K562 (cell line): ENCODE data around the gene NFATC2. TPM values are rescaled to one million over a fixed set of nuclear protein-coding genes. Genes with fewer than 3 reads are reported as not detected.

Experiments used
- ATAC-seq: fragments of 200-7000 bp; cut with Tn5 transposase; 3 replicates; pipeline ENCODE4 v1.9.1; 2020; ENCODE audit warnings: moderate library complexity
- BruUV-seq: library from RNA; stranded (reverse); fragments of 400-500 nt; replicated peaks from 2 replicates; lab custom pipeline; 2021; lab: Mats Ljungman, UMichigan
- CTCF ChIA-PET: fragments of 300-600 bp; formaldehyde crosslinking; extraction: SDS; loops from one replicate; lab custom pipeline; 2021; ENCODE audit warnings: low intra/inter-chr PET ratio; lab: Yijun Ruan, JAX
- POLR2A ChIA-PET: fragments of 300-600, 350-650 bp; sonication (Branson Sonifier 250); formaldehyde crosslinking; extraction: SDS; loops from one replicate; lab custom pipeline; 2021; ENCODE audit warnings: antibody characterized with exemption, inconsistent platforms; lab: Yijun Ruan, JAX
- DNase-seq, 4 experiments: peaks; one replicate each; pipeline versions ENCODE4 v3.0.0 to v3.0.0-alpha.2; 2011 to 2018; ENCODE audit warnings: low spot score in 3 of 4, mixed read lengths in 3 of 4; ENCODE audit errors: extremely low read depth in 1 of 4
- FAIRE-seq: peaks from 2 replicates; lab custom pipeline; 2011; peaks lifted over from hg19 to GRCh38; lab: Jason Lieb, UNC
- H2AFZ ChIP-seq: 2 replicates; pipeline ENCODE4 v1.6.0; 2011; ENCODE audit warnings: low read depth, low read length, control low read depth, inconsistent platforms
- H3K27ac ChIP-seq: fragments of 200-600 bp; 3 replicates; pipeline ENCODE4 v1.8.0; 2011; ENCODE audit warnings: low read depth, mild to moderate bottlenecking, control low read depth, inconsistent platforms, low read length, moderate library complexity, mixed read lengths; ENCODE audit errors: extremely low read depth
- H3K27me3 ChIP-seq, 2 experiments: fragments of 300-600 bp in 1 of 2; 2 replicates in 1 of 2; 3 replicates in 1 of 2; pipeline versions ENCODE4 v1.6.0 to v1.8.0; 2011; ENCODE audit warnings: inconsistent platforms in 2 of 2, low read length in 2 of 2, mild to moderate bottlenecking in 1 of 2, mixed read lengths in 1 of 2, moderate library complexity in 1 of 2; ENCODE audit not compliant: control insufficient read depth in 2 of 2, insufficient read depth in 2 of 2
- H3K36me3 ChIP-seq: fragments of 300-600 bp; 3 replicates; pipeline ENCODE4 v1.8.0; 2011; ENCODE audit warnings: mild to moderate bottlenecking, low read length, inconsistent platforms; ENCODE audit not compliant: control insufficient read depth, insufficient read depth
- H3K4me1 ChIP-seq, 2 experiments: fragments of 200-600 bp in 1 of 2; replicated peaks in 1 of 2; 2 replicates in 1 of 2; 3 replicates in 1 of 2; pipeline versions ENCODE4 v1.5.1 to v1.8.0; 2011; ENCODE audit warnings: inconsistent platforms in 2 of 2, low read length in 2 of 2, mild to moderate bottlenecking in 1 of 2, mixed read lengths in 1 of 2, moderate library complexity in 1 of 2; ENCODE audit not compliant: control insufficient read depth in 2 of 2, insufficient read depth in 2 of 2
- H3K4me2 ChIP-seq: 2 replicates; pipeline ENCODE4 v1.6.1; 2011; ENCODE audit warnings: low read length, control low read depth, inconsistent platforms, mixed read lengths; ENCODE audit not compliant: insufficient read depth
- H3K4me3 ChIP-seq: fragments of 200-600 bp; sonication (generic), shearing (Covaris generic); 2 replicates; pipeline ENCODE4 v1.5.1; 2016; ENCODE audit warnings: control low read depth, inconsistent platforms
- H3K79me2 ChIP-seq: fragments of 200-600 bp; 3 replicates; pipeline ENCODE4 v1.8.0; 2011; ENCODE audit warnings: low read length, inconsistent platforms; ENCODE audit not compliant: control insufficient read depth, insufficient read depth
- H3K9ac ChIP-seq, 2 experiments: 2 replicates each; pipeline versions ENCODE4 v1.6.0 to v1.6.1; 2011; ENCODE audit warnings: low read depth in 2 of 2, low read length in 2 of 2, control low read depth in 1 of 2, inconsistent platforms in 1 of 2, mild to moderate bottlenecking in 1 of 2, mixed read lengths in 1 of 2; ENCODE audit not compliant: insufficient read depth in 1 of 2
- H3K9me1 ChIP-seq: one replicate; pipeline ENCODE4 v1.6.0; 2011; ENCODE audit warnings: inconsistent platforms, mild to moderate bottlenecking, low read length, moderate library complexity; ENCODE audit not compliant: control insufficient read depth, insufficient read depth
- H3K9me3 ChIP-seq: replicated peaks from 2 replicates; pipeline ENCODE4 v1.5.1; 2011; ENCODE audit warnings: low read depth, low read length, inconsistent platforms; ENCODE audit not compliant: control insufficient read depth, insufficient read depth
- H4K20me1 ChIP-seq: replicated peaks from 2 replicates; pipeline ENCODE4 v1.6.1; 2011; ENCODE audit warnings: low read length, inconsistent platforms, mixed read lengths; ENCODE audit not compliant: control insufficient read depth, insufficient read depth
- ADNP ChIP-seq: fragments of 200-800 bp; sonication (Bioruptor generic); IDR thresholded peaks from 2 replicates; pipeline ENCODE4 v1.6.1; 2016; ENCODE audit warnings: missing genetic modification characterization, missing compliant biosample characterization
- CHD4 ChIP-seq: fragments of 200-600 bp; sonication (generic); IDR thresholded peaks from 3 replicates; pipeline ENCODE4 v1.6.1; 2012; ENCODE audit warnings: low read depth, mild to moderate bottlenecking, mixed read lengths, low read length, inconsistent platforms; ENCODE audit not compliant: insufficient read depth, insufficient replicate concordance, poor library complexity, severe bottlenecking
- CTBP1 ChIP-seq: fragments of 450-650 bp; IDR thresholded peaks from 2 replicates; pipeline ENCODE4 v1.6.1; 2016; ENCODE audit warnings: borderline replicate concordance
- FOXA3 ChIP-seq, 2 experiments: fragments of 450-650 bp in 1 of 2; sonication (generic) in 1 of 2; formaldehyde crosslinking; IDR thresholded peaks in 1 of 2; conservative IDR thresholded peaks in 1 of 2; 2 replicates each; pipeline versions ENCODE4 v1.4.0 to v1.8.0; 2020 to 2022; ENCODE audit warnings: mild to moderate bottlenecking in 2 of 2, missing genetic modification reagents in 1 of 2
- FUS ChIP-seq: fragments of 200-400 bp; formaldehyde crosslinking; optimal IDR thresholded peaks from 2 replicates; pipeline ENCODE3; 2017; ENCODE audit warnings: low read depth, low read length
- GABPB2 ChIP-seq: fragments of 250-450 bp; sonication (Bioruptor Pico); conservative IDR thresholded peaks from 2 replicates; pipeline ENCODE4 v1.5.1; 2021; ENCODE audit warnings: mild to moderate bottlenecking
- HSF4 ChIP-seq: fragments of 250-450 bp; sonication (Bioruptor Pico); IDR thresholded peaks from 2 replicates; pipeline ENCODE4 v2.1.2; 2022; ENCODE audit warnings: mild to moderate bottlenecking, moderate library complexity, borderline replicate concordance
- KDM1A ChIP-seq, 2 experiments: fragments of 450-650 bp; IDR thresholded peaks; 2 replicates each; pipeline ENCODE4 v1.6.1; 2016; ENCODE audit warnings: mild to moderate bottlenecking in 2 of 2
- KLF16 ChIP-seq: IDR thresholded peaks from 2 replicates; pipeline ENCODE4 v1.6.1; 2016; ENCODE audit warnings: antibody characterized with exemption
- KLF6 ChIP-seq: fragments of 250-450 bp; sonication (Bioruptor Pico); IDR thresholded peaks from 2 replicates; pipeline ENCODE4 v1.4.0; 2020; ENCODE audit warnings: mild to moderate bottlenecking, moderate library complexity, borderline replicate concordance
- NCOR1 ChIP-seq: fragments of 450-650 bp; IDR thresholded peaks from 2 replicates; pipeline ENCODE4 v1.6.1; 2016; ENCODE audit warnings: mild to moderate bottlenecking, moderate library complexity
- NELFE ChIP-seq: IDR thresholded peaks from 2 replicates; pipeline ENCODE4 v1.6.1; 2011; ENCODE audit warnings: mild to moderate bottlenecking; ENCODE audit not compliant: insufficient read depth, insufficient read length
- NR4A1 ChIP-seq, 2 experiments: fragments of 250-450 bp in 1 of 2; fragments of 450-650 bp in 1 of 2; sonication (Bioruptor Pico) in 1 of 2; IDR thresholded peaks; 2 replicates each; pipeline versions ENCODE4 v1.4.0 to v1.6.1; 2016 to 2020; ENCODE audit warnings: mild to moderate bottlenecking in 2 of 2, missing compliant biosample characterization in 1 of 2, missing genetic modification characterization in 1 of 2, moderate library complexity in 1 of 2
- RBBP5 ChIP-seq: fragments of 200-600 bp; sonication (generic); IDR thresholded peaks from 2 replicates; pipeline ENCODE4 v1.6.1; 2012; ENCODE audit warnings: borderline replicate concordance, mild to moderate bottlenecking, low read length, control low read depth, inconsistent platforms; ENCODE audit not compliant: insufficient read depth, poor library complexity, severe bottlenecking
- RBM25 ChIP-seq: fragments of 200-400 bp; formaldehyde crosslinking; IDR thresholded peaks from 2 replicates; pipeline ENCODE4 v1.6.1; 2018; ENCODE audit warnings: low read length, low read depth, moderate library complexity; ENCODE audit not compliant: severe bottlenecking
- RCOR1 ChIP-seq, 2 experiments: IDR thresholded peaks; 2 replicates each; pipeline ENCODE4 v1.6.1; 2012; ENCODE audit warnings: low read depth in 2 of 2, low read length in 2 of 2, borderline replicate concordance in 1 of 2, improper control_type of control experiment in 1 of 2
- SMARCA4 ChIP-seq: fragments of 450-650 bp; IDR thresholded peaks from 2 replicates; pipeline ENCODE4 v1.6.1; 2016
- TAL1 ChIP-seq: fragments of 450-650 bp; IDR thresholded peaks from 2 replicates; pipeline ENCODE4 v1.6.1; 2016; ENCODE audit warnings: mild to moderate bottlenecking
- THRAP3 ChIP-seq: fragments of 450-650 bp; IDR thresholded peaks from 2 replicates; pipeline ENCODE4 v1.6.1; 2016; ENCODE audit warnings: mild to moderate bottlenecking, inconsistent platforms, borderline replicate concordance
- TOE1 ChIP-seq, 2 experiments: fragments of 450-650 bp in 1 of 2; sonication (generic) in 1 of 2; formaldehyde crosslinking in 1 of 2; IDR thresholded peaks; 2 replicates each; pipeline versions ENCODE4 v1.7.1 to v1.8.0; 2016 to 2022; ENCODE audit warnings: borderline replicate concordance in 2 of 2, mild to moderate bottlenecking in 2 of 2, antibody characterized with exemption in 1 of 2, inconsistent platforms in 1 of 2, low read depth in 1 of 2, missing genetic modification reagents in 1 of 2, moderate library complexity in 1 of 2
- ZBED1 ChIP-seq: IDR thresholded peaks from 2 replicates; pipeline ENCODE4 v1.6.1; 2014
- ZNF778 ChIP-seq: fragments of 450-650 bp; formaldehyde crosslinking; IDR thresholded peaks from 2 replicates; pipeline ENCODE4 v1.4.0; 2020; ENCODE audit warnings: mild to moderate bottlenecking, moderate library complexity
- ZSCAN32 ChIP-seq: fragments of 450-650 bp; formaldehyde crosslinking; IDR thresholded peaks from 2 replicates; pipeline ENCODE4 v1.4.0; 2020; ENCODE audit warnings: mild to moderate bottlenecking, moderate library complexity
- WGBS: fragments of 100-300 bp; shearing (Covaris generic); methylation state at CpG from one replicate; pipeline ENCODE4 v1.1.6; 2016; ENCODE audit warnings: low coverage, mixed read lengths; ENCODE audit not compliant: insufficient coverage; ENCODE audit errors: missing lambda C conversion rate; 5-methylcytosine and 5-hydroxymethylcytosine counted together
- in situ Hi-C: fragments of 300-500 bp; cut with MboI; formaldehyde crosslinking; loops from 4 replicates; pipeline ENCODE4 v1.15.0; 2018; ENCODE audit warnings: inconsistent platforms, mixed read lengths
- intact Hi-C: fragments of 100-400 bp; cut with micrococcal nuclease; formaldehyde crosslinking; loops from 2 replicates; pipeline ENCODE4 v1.14.2; 2022
- polyA plus RNA-seq, 8 experiments: library from polyadenylated mRNA; depleted of rRNA in 4 of 8; stranded (reverse) in 5 of 8; unstranded in 3 of 8; fragments of >200 nt; fragmentation: Nextera tagmentation in 2 of 8; fragmentation: Illumina TruSeq in 1 of 8; extraction: Ambion mirVana in 2 of 8; extraction: Trizol in 1 of 8; gene quantifications; 2 replicates each; pipeline versions ENCODE4 v1.2.1 to v1.2.3, GENCODE V29; 2011 to 2014; ENCODE audit warnings: inconsistent platforms in 1 of 8, missing spikeins in 1 of 8
- total RNA-seq, 7 experiments: library from RNA; depleted of rRNA in 6 of 7; stranded (reverse); fragments of >200 nt in 6 of 7; fragmentation: Illumina TruSeq in 2 of 7; extraction: Trizol in 2 of 7; gene quantifications; 2 replicates each; pipeline versions ENCODE4 v1.2.1 to v1.2.3, GENCODE V29; 2011 to 2021; ENCODE audit warnings: low replicate concordance in 1 of 7
- TF ChIP-seq, protein P1 (sequence below): fragments of 250-450 bp; sonication (Bioruptor Pico); IDR thresholded peaks from 2 replicates; pipeline ENCODE4 v1.8.0; 2022; ENCODE audit warnings: inconsistent platforms

The NFATC2 gene
- total and polyA plus RNA-seq, 9 of the 15 experiments (the other 6 are each of a cell fraction or from before 2014, with no cell fraction given) = 1.9 to 11.2 (median 3.0) TPM

DNA sequence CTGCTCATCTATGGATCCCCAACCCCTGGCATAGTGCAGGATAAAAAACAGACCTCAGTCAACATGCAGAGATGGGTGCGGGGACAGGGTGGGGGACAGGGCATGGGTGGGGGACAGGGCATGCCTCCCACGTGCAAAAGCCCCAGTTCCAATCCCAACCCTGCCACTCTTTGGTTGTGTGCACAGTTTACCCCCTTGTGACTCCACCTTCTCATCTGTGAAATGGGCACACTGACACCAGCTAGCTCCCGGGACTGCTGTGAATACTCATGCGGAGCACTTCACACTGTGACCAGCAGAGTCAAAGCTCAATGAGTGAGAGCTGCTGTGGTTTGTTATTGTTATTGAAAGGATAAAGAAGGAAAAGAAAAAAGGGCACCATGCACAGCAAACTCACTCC lies 69.3 kb downstream of the NFATC2 start:
- ATAC-seq = no peak
- ChIA-PET CTCF (no interaction called here), POLR2A (interaction anchor here (0.5 to 0.6 kb wide), 2 partner anchors 14 to 178 kb away, joined by 3 read pairs; no protein-coding TSS in a partner anchor)
- Histone ChIP-seq H3K4me1 (no peaks in the 10 kb centered on the region), H3K79me2 (no peaks in the 10 kb centered on the region), H3K9me3 (no peaks in the 10 kb centered on the region), H2AFZ (no peak overlapping the region), H3K4me3 (no peak overlapping the region), H3K9ac (no peak overlapping the region), H3K27me3 (no peaks in the 10 kb centered on the region), H3K9me1 (no peaks in the 10 kb centered on the region), H3K36me3 (peaks cover 60% of the 10 kb centered on the region; the same call in 2 of the 3 replicates), H4K20me1 (no peaks in the 10 kb centered on the region), H3K4me2 (no peak overlapping the region), H3K27ac (no peak overlapping the region)
- no peak for DNase-seq
- BruUV-seq = no TSS peak
- WGBS = 83% methylated on average over 1 of the region's 4 CpGs
- intact Hi-C loops (no loop called here), in situ Hi-C loops (no loop called here)
- FAIRE-seq = no peak
- peak; percentile 59 for TF ChIP-seq CHD4
- TF ChIP-seq SMARCA4 = no peak
- TF ChIP-seq KDM1A (IDR thresholded peaks at IDR 0.05) = peak; percentile 17 to 45; a peak in 1 of 4 replicates
- TF ChIP-seq RCOR1 (IDR thresholded peaks at IDR 0.05; ENCODE audit: borderline replicate concordance in 1 of 2, low read depth in 2 of 2, low read length in 2 of 2) = 0 out of 4 replicates have a peak, but pooled peaks of 1 of the 2 experiments have one; percentile 12
- TF ChIP-seq KLF6 (CRISPR knock-in tag) = no peak
- TF ChIP-seq KLF16 = no peak
- no peak for TF ChIP-seq ZBED1
- no peak for TF ChIP-seq ZSCAN32 (CRISPR knock-in tag)
- no peak for TF ChIP-seq TOE1 (IDR thresholded peaks at IDR 0.05; ENCODE audit: borderline replicate concordance)
- TF ChIP-seq TOE1 (CRISPR knock-in tag; IDR thresholded peaks at IDR 0.05; ENCODE audit: borderline replicate concordance, low read depth) = no peak
- TF ChIP-seq FOXA3 (CRISPR knock-in tag; conservative IDR thresholded peaks at IDR 0.05 in 1 of 2, IDR thresholded peaks at IDR 0.05 in 1 of 2) = no peak
- TF ChIP-seq NELFE = no peak
- no peak for TF ChIP-seq THRAP3
- TF ChIP-seq CTBP1 = no peak
- TF ChIP-seq GABPB2 (CRISPR knock-in tag) = no peak
- TF ChIP-seq, protein P1, sequence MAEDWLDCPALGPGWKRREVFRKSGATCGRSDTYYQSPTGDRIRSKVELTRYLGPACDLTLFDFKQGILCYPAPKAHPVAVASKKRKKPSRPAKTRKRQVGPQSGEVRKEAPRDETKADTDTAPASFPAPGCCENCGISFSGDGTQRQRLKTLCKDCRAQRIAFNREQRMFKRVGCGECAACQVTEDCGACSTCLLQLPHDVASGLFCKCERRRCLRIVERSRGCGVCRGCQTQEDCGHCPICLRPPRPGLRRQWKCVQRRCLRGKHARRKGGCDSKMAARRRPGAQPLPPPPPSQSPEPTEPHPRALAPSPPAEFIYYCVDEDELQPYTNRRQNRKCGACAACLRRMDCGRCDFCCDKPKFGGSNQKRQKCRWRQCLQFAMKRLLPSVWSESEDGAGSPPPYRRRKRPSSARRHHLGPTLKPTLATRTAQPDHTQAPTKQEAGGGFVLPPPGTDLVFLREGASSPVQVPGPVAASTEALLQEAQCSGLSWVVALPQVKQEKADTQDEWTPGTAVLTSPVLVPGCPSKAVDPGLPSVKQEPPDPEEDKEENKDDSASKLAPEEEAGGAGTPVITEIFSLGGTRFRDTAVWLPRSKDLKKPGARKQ (CRISPR knock-in tag) = no peak
- no peak for TF ChIP-seq RBBP5
- TF ChIP-seq ZNF778 (CRISPR knock-in tag) = no peak
- peak; percentile 68; the same call in 1 of the 2 replicates for TF ChIP-seq ADNP (tag)
- TF ChIP-seq RBM25 = peak; percentile 82
- no peak for TF ChIP-seq FUS
- no peak for TF ChIP-seq TAL1
- no peak for TF ChIP-seq NR4A1 (CRISPR knock-in tag; IDR thresholded peaks at IDR 0.05)
- TF ChIP-seq NR4A1 (tag; IDR thresholded peaks at IDR 0.05) = no peak
- TF ChIP-seq NCOR1 = no peak
- no peak for TF ChIP-seq HSF4 (CRISPR knock-in tag)
